Activated T-cell treated with anti-CD3 and anti-CD28 coated beads, Interleukin-2, amount 50 U/mL, for 48 hours (primary cell): ENCODE measurements around the gene CHCHD2.
"Not testable (repeated sequence)": the region's sequence is repeated elsewhere in the genome, so short reads cannot be mapped to it uniquely, and the experiment has no call there.

ENCODE experiments used
- DNase-seq, 2 experiments: peaks; one replicate each; pipeline ENCODE4 v3.0.0-alpha.2; 2020

CHCHD2 gene

GRCh38 chr7:56081626-56082340 is 24.5 kb downstream of the CHCHD2 start:
- no peak for DNase-seq

- DNase-seq: not testable (repeated sequence)
These were observed 25.4 kb downstream of the CHCHD2 start for GRCh38 chr7:56080726-56081435.

- no peak for DNase-seq
These were observed 26.7 kb downstream of the CHCHD2 start for GRCh38 chr7:56079450-56080185.

GRCh38 chr7:56078196-56078595 is 28.1 kb downstream of the CHCHD2 start:
- no peak for DNase-seq

GRCh38 chr7:56077681-56078080 is 28.6 kb downstream of the CHCHD2 start:
- no peak for DNase-seq

GRCh38 chr7:56074371-56074791 is 31.9 kb downstream of the CHCHD2 start:
- peak; percentile 82 to 85 for DNase-seq

- not testable (repeated sequence) for DNase-seq
These were observed 39.9 kb downstream of the CHCHD2 start for GRCh38 chr7:56066376-56066775.

GRCh38 chr7:56063882-56064625 is 42.2 kb downstream of the CHCHD2 start, which contains the start of gene SUMF2:
SUMF2 (plus strand) TSS chr7:56064286; CDS start chr7:56064312, 26 bp downstream.
- DNase-seq: peak; percentile 93

- DNase-seq: no peak
These were observed 42.8 kb downstream of the CHCHD2 start for GRCh38 chr7:56063500-56063881.

GRCh38 chr7:56062382-56062781 is 43.9 kb downstream of the CHCHD2 start:
- no peak for DNase-seq

- no peak for DNase-seq
These were observed 52.3 kb downstream of the CHCHD2 start for GRCh38 chr7:56053993-56054392.

GRCh38 chr7:56053379-56053778 is 52.9 kb downstream of the CHCHD2 start:
- no peak for DNase-seq
